Esophagus (tissue), 2 donors: Measurements from ENCODE around the gene NFYC. TPM values are rescaled to one million over a fixed set of nuclear protein-coding genes. Genes with fewer than 3 reads are reported as not detected.
"Not testable (repeated sequence)": the region's sequence is repeated elsewhere in the genome, so short reads cannot be mapped to it uniquely, and the experiment has no call there.

ENCODE experiments used
- H3K27ac ChIP-seq, 2 donors: one replicate each; pipeline ENCODE4 v1.5.1; 2013; ENCODE audit warnings: low read depth in 2 of 2, mild to moderate bottlenecking in 2 of 2, inconsistent platforms in 1 of 2, low read length in 1 of 2, moderate library complexity in 1 of 2
- H3K27me3 ChIP-seq, 2 donors: one replicate each; pipeline ENCODE4 v1.6.1; 2013; ENCODE audit warnings: low read length in 2 of 2, control low read depth in 1 of 2, mild to moderate bottlenecking in 1 of 2; ENCODE audit not compliant: insufficient read depth in 2 of 2, control insufficient read depth in 1 of 2
- H3K36me3 ChIP-seq, 2 donors: one replicate each; pipeline ENCODE4 v1.6.1; 2013; ENCODE audit warnings: low read length in 1 of 2; ENCODE audit not compliant: control insufficient read depth in 2 of 2, insufficient read depth in 2 of 2
- H3K4me1 ChIP-seq, 2 donors: one replicate each; pipeline ENCODE4 v1.6.1; 2013; ENCODE audit warnings: low read length in 1 of 2; ENCODE audit not compliant: control insufficient read depth in 2 of 2, insufficient read depth in 2 of 2
- H3K4me3 ChIP-seq, 2 donors: one replicate each; pipeline ENCODE4 v1.5.1; 2013; ENCODE audit warnings: low read length in 2 of 2, mild to moderate bottlenecking in 2 of 2, low read depth in 1 of 2, moderate library complexity in 1 of 2
- H3K9me3 ChIP-seq, 2 donors: one replicate each; pipeline ENCODE4 v1.6.1; 2013; ENCODE audit warnings: mild to moderate bottlenecking in 2 of 2, low read depth in 1 of 2, low read length in 1 of 2, moderate library complexity in 1 of 2; ENCODE audit not compliant: control insufficient read depth in 2 of 2, insufficient read depth in 1 of 2
- WGBS, 2 donors: extraction: QIAGEN DNeasy Blood & Tissue Kit; methylation state at CpG; one replicate each; pipeline ENCODE4 v1.1.7; 2013; 5-methylcytosine and 5-hydroxymethylcytosine counted together
- polyA plus RNA-seq, 2 donors: library from polyadenylated mRNA; stranded (reverse); fragments of 200-250 nt; gene quantifications; one replicate each; pipeline ENCODE4 v1.2.3, GENCODE V29; 2013
- donor health status: healthy with polysubstance abuse.
- donor health status: Bipolar disorder and iron deficiency.

Gene NFYC
- polyA plus RNA-seq, 2 donors = 24.8 to 37.2 TPM

DNA sequence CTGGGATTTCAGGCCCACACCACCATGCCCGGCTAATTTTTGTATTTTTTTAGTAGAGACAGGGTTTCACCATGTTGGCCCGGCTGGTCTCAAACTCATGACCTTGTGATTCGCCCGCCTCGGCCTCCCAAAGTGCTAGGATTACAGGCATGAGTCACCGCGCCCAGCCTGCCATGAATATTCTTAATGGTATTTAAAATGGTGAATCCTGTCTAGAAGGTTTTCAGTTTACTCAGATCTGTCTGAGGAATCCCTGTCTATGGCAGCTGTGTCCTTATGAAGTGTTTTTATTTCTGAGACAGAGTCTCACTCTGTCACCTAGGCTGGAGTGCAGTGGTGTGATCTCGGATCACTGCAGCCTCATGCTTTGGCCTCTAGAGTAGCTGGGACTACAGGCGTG, 36.2 kb downstream of the NFYC start:
- 90 to 91% methylated on average over 9 of the region's 9 CpGs for WGBS, 2 donors
- H3K27ac ChIP-seq, H3K4me1 ChIP-seq, H3K27me3 ChIP-seq, H3K36me3 ChIP-seq, H3K9me3 ChIP-seq, H3K4me3 ChIP-seq: not testable (repeated sequence)

DNA sequence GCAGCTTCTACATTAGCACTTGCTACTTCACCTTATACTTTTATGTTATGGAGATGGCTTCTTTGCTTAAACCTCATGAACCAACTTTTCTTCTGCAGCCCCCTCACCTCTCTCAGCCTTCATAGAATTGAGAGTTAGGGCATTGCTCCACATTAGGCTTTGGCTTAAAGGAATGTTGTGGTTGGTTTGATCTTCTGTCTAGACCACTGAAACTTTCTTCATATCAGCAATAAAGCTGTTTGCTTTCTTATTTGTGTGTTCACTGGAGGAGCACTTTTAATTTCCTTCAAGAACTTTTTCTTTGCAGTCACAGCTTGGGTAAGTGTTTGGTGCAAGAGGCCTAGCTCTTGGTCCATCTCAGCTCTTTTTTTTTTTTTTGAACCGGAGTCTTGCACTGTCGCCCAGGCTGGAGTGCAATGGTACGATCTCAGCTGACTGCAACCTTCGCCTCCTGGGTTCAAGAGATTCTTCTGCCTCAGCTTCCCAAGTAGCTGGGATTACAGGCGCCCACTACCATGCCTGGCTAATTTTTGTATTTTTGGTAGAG, 37.9 kb downstream of the NFYC start:
- H3K9me3 ChIP-seq = not testable (repeated sequence)

DNA sequence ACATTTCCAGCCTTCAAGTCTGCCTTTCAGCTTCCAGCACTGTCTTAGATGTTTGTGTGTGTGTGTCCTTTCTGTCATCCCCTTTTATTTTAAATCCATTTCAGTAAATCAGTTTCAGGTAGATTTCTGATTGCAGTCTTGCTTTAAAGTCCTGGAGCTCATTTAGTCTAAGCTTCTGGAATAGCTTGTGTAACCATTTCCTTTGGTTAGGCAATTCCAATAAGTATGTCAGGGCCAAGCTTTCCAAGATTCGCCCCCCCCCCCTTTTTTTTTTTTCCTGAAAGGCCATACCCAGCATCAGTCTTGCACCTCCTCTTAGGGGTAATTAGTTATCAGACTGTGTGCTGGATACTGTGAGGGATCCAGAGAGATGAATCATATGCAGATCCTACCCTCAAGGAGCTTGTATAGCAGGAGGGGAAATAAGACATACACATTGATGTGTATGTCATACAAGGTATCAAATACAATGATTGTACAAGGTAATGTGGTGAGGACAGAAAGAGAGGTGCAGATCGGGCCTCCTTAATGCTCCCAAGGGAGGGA, 41.3 kb downstream of the NFYC start:
- Histone ChIP-seq H3K27ac (no peak overlapping the region), H3K9me3 (no peaks in the 10 kb centered on the region), H3K4me3 (no peak overlapping the region), H3K4me1 (no peaks in the 10 kb centered on the region), H3K27me3 (no peaks in the 10 kb centered on the region), H3K36me3 (no peaks in the 10 kb centered on the region)
- WGBS, 2 donors = 75 to 84% methylated on average over 2 of the region's 2 CpGs

More for the DNA sequence above, 37.9 kb downstream of the NFYC start:
- not testable (repeated sequence) for H3K36me3 ChIP-seq, H3K27me3 ChIP-seq, H3K27ac ChIP-seq, H3K4me3 ChIP-seq, H3K4me1 ChIP-seq
- WGBS, 2 donors = 95 to 97% methylated on average over 5 of the region's 5 CpGs

DNA sequence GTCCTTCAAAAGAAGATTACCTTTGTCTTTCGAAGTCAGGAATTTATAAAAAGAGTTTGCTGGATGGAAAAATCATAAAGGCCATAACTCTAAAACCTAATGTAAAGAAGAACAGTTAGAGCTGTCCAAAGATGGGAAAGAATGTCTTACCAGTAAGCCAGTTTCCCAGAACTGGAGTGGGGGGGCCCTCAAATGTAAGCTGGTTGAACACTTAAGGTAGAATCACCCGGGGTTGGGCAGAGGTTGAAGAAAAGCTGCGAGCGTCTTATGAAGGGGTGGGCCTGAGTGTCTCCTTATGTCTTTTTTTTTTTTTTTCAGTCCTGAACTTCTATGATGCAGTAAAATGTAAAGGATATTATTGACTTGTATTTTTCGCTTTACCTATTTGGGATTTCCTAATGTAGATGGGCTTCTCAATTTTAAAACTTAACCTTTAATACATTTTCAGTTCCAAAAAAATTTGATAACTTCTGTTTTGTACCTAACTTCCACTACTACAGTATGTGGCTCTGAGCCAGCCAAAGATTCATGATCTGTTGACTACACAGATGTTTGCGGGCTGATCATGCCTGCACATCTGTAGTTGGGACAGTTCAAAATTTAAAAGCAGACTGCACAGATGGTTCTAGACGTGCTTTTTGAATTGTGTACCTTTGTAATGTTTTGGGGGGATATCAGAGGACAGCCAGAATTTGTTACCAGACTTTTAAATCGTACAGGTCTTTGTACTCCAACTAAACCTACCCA, 43.6 kb downstream of the NFYC start:
- peaks cover 0 to 2% of the 10 kb centered on the region in 2 donors for H3K4me1 ChIP-seq
- no peak overlapping the region for H3K4me3 ChIP-seq
- 87 to 88% methylated on average over 8 of the region's 8 CpGs for WGBS, 2 donors
- H3K27me3 ChIP-seq = no peaks in the 10 kb centered on the region
- H3K9me3 ChIP-seq = no peaks in the 10 kb centered on the region
- H3K36me3 ChIP-seq = peaks cover 0 to 2% of the 10 kb centered on the region in 2 donors
- H3K27ac ChIP-seq = no peak overlapping the region

DNA sequence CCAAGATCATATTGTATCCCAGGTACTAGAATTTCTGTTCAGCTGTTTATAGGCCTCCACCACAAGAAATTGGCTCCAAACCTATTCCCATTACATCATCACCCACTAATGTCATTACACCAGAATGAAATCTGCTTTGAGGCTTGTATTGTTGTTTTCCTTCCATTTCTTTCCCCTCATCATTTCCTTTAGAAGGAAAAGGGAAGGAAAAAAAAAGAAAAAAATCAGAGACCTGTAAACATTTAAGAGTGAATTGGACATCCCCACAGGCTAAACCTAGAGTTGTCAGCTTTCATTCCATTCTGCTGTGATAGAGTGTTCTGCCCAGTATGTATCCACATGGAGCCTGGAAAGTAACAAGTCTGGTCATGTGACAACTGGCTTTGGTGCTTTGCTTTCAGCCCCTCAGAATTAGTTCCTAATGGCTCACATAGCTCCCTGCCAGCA, 44.6 kb downstream of the NFYC start:
- H3K4me1 ChIP-seq = peaks cover 0 to 2% of the 10 kb centered on the region in 2 donors
- H3K27me3 ChIP-seq = no peaks in the 10 kb centered on the region
- peak overlapping the region in 1 of 2 donors; percentile 31 for H3K27ac ChIP-seq
- peaks cover 0 to 2% of the 10 kb centered on the region in 2 donors for H3K36me3 ChIP-seq
- H3K9me3 ChIP-seq = no peaks in the 10 kb centered on the region
- H3K4me3 ChIP-seq = no peak overlapping the region

DNA sequence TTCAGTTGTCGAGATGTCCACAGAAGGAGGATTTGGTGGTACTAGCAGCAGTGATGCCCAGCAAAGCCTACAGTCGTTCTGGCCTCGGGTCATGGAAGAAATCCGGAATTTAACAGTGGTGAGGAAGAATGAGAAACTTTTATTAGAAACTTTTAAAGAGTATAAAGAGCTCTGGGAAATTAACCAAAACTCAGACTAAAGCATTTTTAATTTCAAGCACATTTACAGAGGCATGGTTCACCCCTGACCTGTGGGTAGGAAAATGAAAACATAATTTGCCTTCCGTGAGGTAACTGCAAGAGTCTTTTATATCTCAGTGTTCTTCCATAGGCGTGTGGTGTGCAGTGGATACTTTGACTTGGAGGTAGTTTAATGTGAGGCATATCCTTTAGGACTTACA, 47.3 kb downstream of the NFYC start:
- no peaks in the 10 kb centered on the region for H3K27me3 ChIP-seq
- no peak overlapping the region for H3K27ac ChIP-seq
- peaks cover 0 to 5% of the 10 kb centered on the region in 2 donors for H3K36me3 ChIP-seq
- H3K4me3 ChIP-seq = no peak overlapping the region
- H3K4me1 ChIP-seq = peaks cover 0 to 2% of the 10 kb centered on the region in 2 donors
- no peaks in the 10 kb centered on the region for H3K9me3 ChIP-seq
- WGBS, 2 donors = 77 to 87% methylated on average over 6 of the region's 6 CpGs

DNA sequence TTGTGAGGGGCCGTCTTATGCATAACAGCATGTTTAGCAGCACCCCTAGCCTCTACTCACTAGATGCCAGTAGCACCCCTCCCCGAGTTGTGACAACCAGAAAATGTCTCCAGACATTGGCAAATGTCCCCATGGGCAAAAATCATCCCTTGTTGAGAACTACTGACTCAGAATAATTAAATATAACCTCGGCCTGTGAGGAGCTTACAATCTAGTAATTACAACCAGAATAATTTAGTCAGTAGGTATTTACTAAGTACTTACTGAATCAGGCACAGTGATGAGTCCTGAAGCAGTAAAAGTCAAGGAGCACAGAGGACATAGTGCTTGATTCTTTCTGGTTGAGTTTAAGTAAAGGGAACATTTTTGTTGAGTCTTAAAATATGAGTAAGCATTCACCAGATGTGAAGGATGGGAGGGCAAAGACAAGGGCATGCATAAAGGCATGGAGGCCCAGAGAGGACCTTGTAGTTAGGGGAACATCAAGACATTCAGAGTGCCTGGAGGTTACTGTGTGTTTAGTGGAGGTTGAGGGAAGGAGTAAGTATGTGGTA, 48.0 kb downstream of the NFYC start:
- Histone ChIP-seq H3K36me3 (peaks cover 0 to 7% of the 10 kb centered on the region in 2 donors), H3K9me3 (no peaks in the 10 kb centered on the region), H3K4me3 (no peak overlapping the region), H3K27me3 (no peaks in the 10 kb centered on the region), H3K4me1 (peaks cover 0 to 2% of the 10 kb centered on the region in 2 donors), H3K27ac (peak overlapping the region in 1 of 2 donors; percentile 29)
- WGBS, 2 donors = 83 to 89% methylated on average over 3 of the region's 3 CpGs

DNA sequence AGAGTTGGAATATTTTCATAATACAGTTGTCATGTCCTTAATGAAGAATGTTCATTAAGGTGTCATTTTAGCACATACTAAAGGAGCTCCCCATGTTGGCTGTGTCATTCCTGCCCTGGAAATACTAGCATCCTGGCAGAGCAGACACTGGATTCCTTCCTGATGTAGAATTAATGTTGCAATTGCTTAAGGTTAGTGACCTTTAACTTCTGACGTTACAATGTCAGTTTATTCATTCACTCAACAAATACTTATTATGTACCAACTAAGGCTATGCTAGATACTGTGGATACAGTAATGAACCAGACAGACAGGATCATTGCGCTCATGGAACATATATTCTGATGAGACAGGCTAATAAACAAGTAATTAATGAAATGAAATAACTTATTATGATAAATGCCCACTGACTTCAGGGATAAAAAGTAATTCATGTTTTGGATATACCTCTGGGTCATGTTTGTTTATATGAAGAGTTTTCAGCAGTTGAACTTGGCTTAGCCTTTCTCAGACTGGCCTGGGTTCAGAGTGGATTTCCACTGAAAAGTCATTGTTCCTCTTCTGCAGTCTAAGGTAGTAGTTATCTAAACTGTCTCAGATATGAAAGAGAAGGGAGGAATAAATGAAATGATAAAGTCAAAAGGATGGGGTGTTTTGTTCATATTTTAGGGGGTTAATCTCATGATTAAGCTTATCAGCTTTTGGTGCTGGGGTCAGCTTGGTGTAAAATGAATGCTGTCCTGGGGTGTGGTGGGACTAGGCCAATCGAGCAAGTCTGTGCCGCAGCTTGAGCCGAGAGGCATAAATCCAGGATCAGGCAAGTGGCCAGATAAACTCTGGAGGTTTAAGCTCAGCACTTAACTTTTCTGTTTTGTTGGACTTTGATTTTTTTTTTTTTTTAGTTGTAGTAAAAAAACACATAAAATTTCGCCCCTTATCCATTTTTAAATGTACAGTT, 48.8 kb downstream of the NFYC start:
- Histone ChIP-seq H3K27ac (peak overlapping the region in 1 of 2 donors; percentile 64), H3K27me3 (no peaks in the 10 kb centered on the region), H3K4me1 (peaks cover 0 to 2% of the 10 kb centered on the region in 2 donors), H3K4me3 (no peak overlapping the region), H3K36me3 (peaks cover 0 to 7% of the 10 kb centered on the region in 2 donors), H3K9me3 (no peaks in the 10 kb centered on the region)
- 34 to 45% methylated on average over 6 of the region's 6 CpGs for WGBS, 2 donors
